ENCODE data around the gene ROR1. TPM values are rescaled to one million over a fixed set of nuclear protein-coding genes. Genes with fewer than 3 reads are reported as not detected.

The ROR1 gene
- total and polyA plus RNA-seq, 12 donors: 2.9 to 36.2 (median 15.3) TPM

DNA sequence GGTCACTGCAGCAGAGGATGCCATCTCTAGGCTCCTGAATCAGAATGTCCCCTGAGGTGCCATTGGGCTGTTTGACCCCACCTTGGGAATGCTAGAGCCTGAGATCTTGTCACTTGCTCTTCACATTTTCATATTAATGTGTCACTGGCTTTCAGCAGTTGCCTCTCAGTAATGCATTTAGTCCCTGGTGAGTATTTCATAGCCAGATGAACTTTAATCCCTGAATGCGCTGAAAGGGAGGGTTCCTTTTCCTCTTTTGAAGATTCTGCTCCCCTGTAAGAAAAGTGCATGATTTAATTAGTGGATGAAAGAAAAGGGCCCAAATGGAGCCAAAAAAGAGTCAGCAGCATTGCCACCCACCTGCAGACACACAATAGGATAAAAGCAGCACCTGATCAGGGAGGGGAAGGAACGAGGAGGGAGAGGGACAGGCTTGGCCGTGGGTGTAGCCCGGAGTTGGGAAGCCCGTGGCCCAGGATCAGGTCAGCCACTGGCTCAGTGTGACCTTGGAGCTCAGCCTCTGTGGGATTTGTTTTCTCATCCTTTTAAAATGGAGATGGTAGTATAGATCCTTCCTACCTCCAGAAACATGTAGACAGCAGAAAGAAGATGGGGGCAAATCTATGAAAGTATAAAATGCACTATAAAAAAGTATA, 31.1 kb downstream of the ROR1 start:
- Histone ChIP-seq H3K27ac (no peak overlapping the region), H3K36me3 (no peaks in the 10 kb centered on the region), H3K27me3 (no peaks in the 10 kb centered on the region), H3K9me3 (peaks cover 0 to 15% (median 2%) of the 10 kb centered on the region in 11 donors), H3K4me3 (no peak overlapping the region), H3K4me1 (peaks cover 0 to 34% (median 15%) of the 10 kb centered on the region in 9 donors)
- WGBS, 2 donors: 54 to 55% methylated on average over 5 of the region's 5 CpGs
- TF ChIP-seq, protein P1, sequence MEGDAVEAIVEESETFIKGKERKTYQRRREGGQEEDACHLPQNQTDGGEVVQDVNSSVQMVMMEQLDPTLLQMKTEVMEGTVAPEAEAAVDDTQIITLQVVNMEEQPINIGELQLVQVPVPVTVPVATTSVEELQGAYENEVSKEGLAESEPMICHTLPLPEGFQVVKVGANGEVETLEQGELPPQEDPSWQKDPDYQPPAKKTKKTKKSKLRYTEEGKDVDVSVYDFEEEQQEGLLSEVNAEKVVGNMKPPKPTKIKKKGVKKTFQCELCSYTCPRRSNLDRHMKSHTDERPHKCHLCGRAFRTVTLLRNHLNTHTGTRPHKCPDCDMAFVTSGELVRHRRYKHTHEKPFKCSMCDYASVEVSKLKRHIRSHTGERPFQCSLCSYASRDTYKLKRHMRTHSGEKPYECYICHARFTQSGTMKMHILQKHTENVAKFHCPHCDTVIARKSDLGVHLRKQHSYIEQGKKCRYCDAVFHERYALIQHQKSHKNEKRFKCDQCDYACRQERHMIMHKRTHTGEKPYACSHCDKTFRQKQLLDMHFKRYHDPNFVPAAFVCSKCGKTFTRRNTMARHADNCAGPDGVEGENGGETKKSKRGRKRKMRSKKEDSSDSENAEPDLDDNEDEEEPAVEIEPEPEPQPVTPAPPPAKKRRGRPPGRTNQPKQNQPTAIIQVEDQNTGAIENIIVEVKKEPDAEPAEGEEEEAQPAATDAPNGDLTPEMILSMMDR (IDR thresholded peaks at IDR 0.05): no peak
- intact Hi-C loops (cut with DNase I): no loop called here
- DNase-seq (no peak), ATAC-seq (peak in 4 of 8 donors; percentile 35 to 64 (median 60))

DNA sequence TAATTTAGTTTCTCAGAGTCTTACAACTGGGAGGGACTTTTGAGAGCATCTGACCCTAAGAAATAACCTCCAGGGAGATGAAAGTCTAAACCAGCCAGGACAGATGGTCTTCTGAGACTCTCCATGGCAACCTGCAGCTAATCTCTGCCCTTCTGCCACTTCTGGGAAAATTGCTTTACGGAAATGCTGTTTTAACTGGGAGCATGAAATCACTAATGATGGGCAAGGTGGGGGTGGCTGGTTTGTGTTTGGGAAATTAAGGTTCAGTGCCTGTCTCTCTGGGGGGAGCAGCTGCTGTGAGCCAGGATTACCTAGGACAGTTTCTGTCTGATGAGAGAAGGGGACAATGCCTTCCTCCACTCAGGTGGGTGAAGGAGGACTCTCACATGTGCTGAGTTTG, 33.2 kb downstream of the ROR1 start:
- no peak for ATAC-seq
- Histone ChIP-seq H3K4me3 (no peak overlapping the region), H3K4me1 (peaks cover 0 to 53% (median 30%) of the 10 kb centered on the region in 9 donors), H3K27me3 (no peaks in the 10 kb centered on the region), H3K27ac (no peak overlapping the region), H3K36me3 (no peaks in the 10 kb centered on the region), H3K9me3 (peaks cover 0 to 15% (median 2%) of the 10 kb centered on the region in 11 donors)
- intact Hi-C loops (cut with DNase I): no loop called here
- no peak for DNase-seq
- WGBS, 2 donors: 85 to 93% methylated on average over 1 of the region's 1 CpG
- TF ChIP-seq, protein P1 (IDR thresholded peaks at IDR 0.05): no peak

DNA sequence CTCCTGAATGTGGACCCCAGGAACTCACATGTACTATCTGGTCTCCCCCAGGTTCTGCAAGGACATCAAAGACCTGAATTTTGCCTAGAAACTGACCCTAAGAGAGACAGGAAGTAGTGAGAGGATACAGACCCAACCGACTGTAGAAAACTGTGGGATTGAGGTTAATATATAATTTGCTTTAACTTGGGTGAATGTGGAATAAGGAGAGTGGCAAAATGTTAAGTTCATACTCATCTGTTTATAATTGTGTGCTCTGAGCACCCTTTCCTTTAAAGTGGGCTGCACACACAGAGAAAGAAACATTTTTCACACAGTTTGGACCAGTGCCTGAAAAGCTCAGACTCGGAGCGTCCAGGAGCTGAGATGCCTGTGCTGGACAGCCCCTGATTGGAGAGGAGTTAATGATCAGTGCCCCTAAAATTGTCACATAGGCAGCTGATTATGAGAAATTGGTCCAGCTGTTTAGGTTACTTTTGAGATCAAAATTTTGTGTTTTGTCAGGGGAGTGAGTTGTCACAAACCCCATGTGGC, 37.2 kb downstream of the ROR1 start:
- DNase-seq (no peak), ATAC-seq (peak in 1 of 8 donors; percentile 25)
- Histone ChIP-seq H3K36me3 (no peaks in the 10 kb centered on the region), H3K27ac (no peak overlapping the region), H3K4me1 (peaks cover 4 to 64% (median 38%) of the 10 kb centered on the region in 9 donors), H3K4me3 (no peak overlapping the region), H3K9me3 (peaks cover 0 to 15% (median 2%) of the 10 kb centered on the region in 11 donors), H3K27me3 (no peaks in the 10 kb centered on the region)
- intact Hi-C loops (cut with DNase I): no loop called here
- TF ChIP-seq, protein P1 (IDR thresholded peaks at IDR 0.05): no peak
- whole genome bisulfite sequencing, 2 donors: 47 to 66% methylated on average over 3 of the region's 3 CpGs

DNA sequence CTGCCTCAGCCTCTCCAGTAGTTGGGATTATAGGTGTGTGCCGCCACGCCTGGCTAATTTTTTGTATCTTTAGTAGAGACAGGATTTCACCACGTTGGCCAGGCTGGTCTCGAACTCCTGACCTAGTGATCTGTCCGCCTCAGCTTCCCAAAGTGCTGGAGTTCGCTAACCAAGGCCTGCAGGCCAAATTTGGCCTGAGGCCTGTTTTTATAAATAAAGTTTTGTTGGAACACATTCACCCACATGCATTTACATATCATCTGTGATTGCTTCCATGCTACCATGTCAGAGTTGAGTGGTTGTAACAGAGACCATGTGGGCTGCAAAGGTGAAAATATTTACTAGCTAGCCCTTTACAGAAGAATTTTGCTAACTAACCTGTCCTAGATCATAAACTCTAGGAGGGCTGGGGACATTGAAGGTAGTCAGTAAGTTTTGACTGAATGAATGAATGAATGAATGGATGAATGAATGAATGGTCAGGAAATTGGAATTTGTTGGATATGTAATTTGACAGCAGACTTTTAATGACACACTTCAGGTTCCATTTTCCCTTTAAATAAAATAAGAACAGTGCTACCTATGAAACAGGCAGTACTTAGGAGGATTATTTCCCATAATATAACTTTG, 38.4 kb downstream of the ROR1 start:
- Histone ChIP-seq H3K36me3 (no peaks in the 10 kb centered on the region), H3K4me1 (peaks cover 7 to 74% (median 47%) of the 10 kb centered on the region in 9 donors), H3K27me3 (no peaks in the 10 kb centered on the region), H3K4me3 (no peak overlapping the region), H3K9me3 (peaks cover 0 to 15% (median 2%) of the 10 kb centered on the region in 11 donors), H3K27ac (no peak overlapping the region)
- WGBS, 2 donors: 87 to 97% methylated on average over 6 of the region's 6 CpGs
- intact Hi-C loops (cut with DNase I): no loop called here
- TF ChIP-seq, protein P1 (IDR thresholded peaks at IDR 0.05): no peak
- ATAC-seq (no peak), DNase-seq (no peak)

Measured in heart right ventricle (tissue), 16 donors.